Measurements from ENCODE around the gene PRDM1.

- TF ChIP-seq, protein P1, sequence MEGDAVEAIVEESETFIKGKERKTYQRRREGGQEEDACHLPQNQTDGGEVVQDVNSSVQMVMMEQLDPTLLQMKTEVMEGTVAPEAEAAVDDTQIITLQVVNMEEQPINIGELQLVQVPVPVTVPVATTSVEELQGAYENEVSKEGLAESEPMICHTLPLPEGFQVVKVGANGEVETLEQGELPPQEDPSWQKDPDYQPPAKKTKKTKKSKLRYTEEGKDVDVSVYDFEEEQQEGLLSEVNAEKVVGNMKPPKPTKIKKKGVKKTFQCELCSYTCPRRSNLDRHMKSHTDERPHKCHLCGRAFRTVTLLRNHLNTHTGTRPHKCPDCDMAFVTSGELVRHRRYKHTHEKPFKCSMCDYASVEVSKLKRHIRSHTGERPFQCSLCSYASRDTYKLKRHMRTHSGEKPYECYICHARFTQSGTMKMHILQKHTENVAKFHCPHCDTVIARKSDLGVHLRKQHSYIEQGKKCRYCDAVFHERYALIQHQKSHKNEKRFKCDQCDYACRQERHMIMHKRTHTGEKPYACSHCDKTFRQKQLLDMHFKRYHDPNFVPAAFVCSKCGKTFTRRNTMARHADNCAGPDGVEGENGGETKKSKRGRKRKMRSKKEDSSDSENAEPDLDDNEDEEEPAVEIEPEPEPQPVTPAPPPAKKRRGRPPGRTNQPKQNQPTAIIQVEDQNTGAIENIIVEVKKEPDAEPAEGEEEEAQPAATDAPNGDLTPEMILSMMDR (tag by site-specific recombination; IDR thresholded peaks at IDR 0.05), result no peak
- no peak for TF ChIP-seq ZNF121 (tag by site-specific recombination; IDR thresholded peaks at IDR 0.05)
These were observed 26.0 kb upstream of the PRDM1 start for GRCh38 chr6:106060167-106060566.
